ENCODE data around the gene C22orf39. TPM values are rescaled to one million over a fixed set of nuclear protein-coding genes. Genes with fewer than 3 reads are reported as not detected.

The C22orf39 gene
- total and polyA plus RNA-seq, 12 donors = 41.7 to 123 (median 63.2) TPM

- peak overlapping the region in 1 of 10 donors; percentile 76 for H3K27ac ChIP-seq
- no peaks in the 10 kb centered on the region for H3K9me3 ChIP-seq
- H3K4me3 ChIP-seq = no peak overlapping the region
- intact Hi-C loops (cut with DNase I) = loop anchor here in 1 of 10 donors (10.0 kb wide), 1 partner anchor 56 kb away; the partner anchor contains the start of genes CDC45 and UFD1
- WGBS, 2 donors = 79 to 85% methylated on average over 5 of the region's 5 CpGs
- TF ChIP-seq CTCF (IDR thresholded peaks at IDR 0.05) = no peak
- H3K4me1 ChIP-seq = peaks cover 3 to 52% (median 16%) of the 10 kb centered on the region in 9 donors
- no peak for DNase-seq
- no peaks in the 10 kb centered on the region for H3K27me3 ChIP-seq
- ATAC-seq = peak in 2 of 8 donors; percentile 30 to 46
- H3K36me3 ChIP-seq = no peaks in the 10 kb centered on the region
Observed at GRCh38 chr22:19419086-19419463, 28.4 kb downstream of the C22orf39 start.

GRCh38 chr22:19412923-19413322 is 34.6 kb downstream of the C22orf39 start:
- intact Hi-C loops (cut with DNase I) = loop anchor here in 1 of 10 donors (10.0 kb wide), 1 partner anchor 62 kb away; the partner anchor contains the start of genes CDC45 and UFD1
- no peak for ATAC-seq
- no peak for TF ChIP-seq CTCF (IDR thresholded peaks at IDR 0.05)
- Histone ChIP-seq H3K36me3 (peaks cover 0 to 31% (median 6%) of the 10 kb centered on the region in 9 donors), H3K9me3 (no peaks in the 10 kb centered on the region), H3K27me3 (no peaks in the 10 kb centered on the region), H3K4me1 (peaks cover 0 to 53% (median 12%) of the 10 kb centered on the region in 9 donors), H3K4me3 (no peak overlapping the region), H3K27ac (no peak overlapping the region)
- no peak for DNase-seq
- WGBS, 2 donors = 89 to 92% methylated on average over 4 of the region's 4 CpGs

GRCh38 chr22:19412478-19412877 is 35.0 kb downstream of the C22orf39 start:
- Histone ChIP-seq H3K27ac (no peak overlapping the region), H3K4me3 (no peak overlapping the region), H3K27me3 (no peaks in the 10 kb centered on the region), H3K36me3 (peaks cover 0 to 36% (median 6%) of the 10 kb centered on the region in 9 donors), H3K9me3 (no peaks in the 10 kb centered on the region), H3K4me1 (peaks cover 0 to 58% (median 9%) of the 10 kb centered on the region in 9 donors)
- intact Hi-C loops (cut with DNase I) = loop anchor here in 1 of 10 donors (10.0 kb wide), 1 partner anchor 62 kb away; the partner anchor contains the start of genes CDC45 and UFD1
- TF ChIP-seq CTCF (IDR thresholded peaks at IDR 0.05) = no peak
- ATAC-seq (no peak), DNase-seq (no peak)
- WGBS, 2 donors = 87 to 94% methylated on average over 4 of the region's 4 CpGs

- Histone ChIP-seq H3K9me3 (no peaks in the 10 kb centered on the region), H3K4me1 (peaks cover 0 to 64% (median 9%) of the 10 kb centered on the region in 9 donors), H3K36me3 (peaks cover 0 to 44% (median 6%) of the 10 kb centered on the region in 9 donors), H3K27me3 (no peaks in the 10 kb centered on the region), H3K27ac (peak overlapping the region in 2 of 10 donors; percentile 31 to 34), H3K4me3 (no peak overlapping the region)
- intact Hi-C loops (cut with DNase I) = loop anchor here in 1 of 10 donors (10.0 kb wide), 1 partner anchor 63 kb away; the partner anchor contains the start of genes CDC45 and UFD1
- ATAC-seq (peak in 5 of 8 donors; percentile 12 to 61 (median 24)), DNase-seq (no peak)
- 98 to 100% methylated on average over 1 of the region's 1 CpG for WGBS, 2 donors
- TF ChIP-seq CTCF (IDR thresholded peaks at IDR 0.05) = no peak
Observed at GRCh38 chr22:19411690-19412045, 35.8 kb downstream of the C22orf39 start.
